SIG-M5 (cell line): ENCODE results near the gene BNC1.

Source experiments
- DNase-seq: peaks from one replicate; lab custom pipeline; 2025; lab: John Stamatoyannopoulos, UW

The BNC1 gene, protein sequence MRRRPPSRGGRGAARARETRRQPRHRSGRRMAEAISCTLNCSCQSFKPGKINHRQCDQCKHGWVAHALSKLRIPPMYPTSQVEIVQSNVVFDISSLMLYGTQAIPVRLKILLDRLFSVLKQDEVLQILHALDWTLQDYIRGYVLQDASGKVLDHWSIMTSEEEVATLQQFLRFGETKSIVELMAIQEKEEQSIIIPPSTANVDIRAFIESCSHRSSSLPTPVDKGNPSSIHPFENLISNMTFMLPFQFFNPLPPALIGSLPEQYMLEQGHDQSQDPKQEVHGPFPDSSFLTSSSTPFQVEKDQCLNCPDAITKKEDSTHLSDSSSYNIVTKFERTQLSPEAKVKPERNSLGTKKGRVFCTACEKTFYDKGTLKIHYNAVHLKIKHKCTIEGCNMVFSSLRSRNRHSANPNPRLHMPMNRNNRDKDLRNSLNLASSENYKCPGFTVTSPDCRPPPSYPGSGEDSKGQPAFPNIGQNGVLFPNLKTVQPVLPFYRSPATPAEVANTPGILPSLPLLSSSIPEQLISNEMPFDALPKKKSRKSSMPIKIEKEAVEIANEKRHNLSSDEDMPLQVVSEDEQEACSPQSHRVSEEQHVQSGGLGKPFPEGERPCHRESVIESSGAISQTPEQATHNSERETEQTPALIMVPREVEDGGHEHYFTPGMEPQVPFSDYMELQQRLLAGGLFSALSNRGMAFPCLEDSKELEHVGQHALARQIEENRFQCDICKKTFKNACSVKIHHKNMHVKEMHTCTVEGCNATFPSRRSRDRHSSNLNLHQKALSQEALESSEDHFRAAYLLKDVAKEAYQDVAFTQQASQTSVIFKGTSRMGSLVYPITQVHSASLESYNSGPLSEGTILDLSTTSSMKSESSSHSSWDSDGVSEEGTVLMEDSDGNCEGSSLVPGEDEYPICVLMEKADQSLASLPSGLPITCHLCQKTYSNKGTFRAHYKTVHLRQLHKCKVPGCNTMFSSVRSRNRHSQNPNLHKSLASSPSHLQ

DNA sequence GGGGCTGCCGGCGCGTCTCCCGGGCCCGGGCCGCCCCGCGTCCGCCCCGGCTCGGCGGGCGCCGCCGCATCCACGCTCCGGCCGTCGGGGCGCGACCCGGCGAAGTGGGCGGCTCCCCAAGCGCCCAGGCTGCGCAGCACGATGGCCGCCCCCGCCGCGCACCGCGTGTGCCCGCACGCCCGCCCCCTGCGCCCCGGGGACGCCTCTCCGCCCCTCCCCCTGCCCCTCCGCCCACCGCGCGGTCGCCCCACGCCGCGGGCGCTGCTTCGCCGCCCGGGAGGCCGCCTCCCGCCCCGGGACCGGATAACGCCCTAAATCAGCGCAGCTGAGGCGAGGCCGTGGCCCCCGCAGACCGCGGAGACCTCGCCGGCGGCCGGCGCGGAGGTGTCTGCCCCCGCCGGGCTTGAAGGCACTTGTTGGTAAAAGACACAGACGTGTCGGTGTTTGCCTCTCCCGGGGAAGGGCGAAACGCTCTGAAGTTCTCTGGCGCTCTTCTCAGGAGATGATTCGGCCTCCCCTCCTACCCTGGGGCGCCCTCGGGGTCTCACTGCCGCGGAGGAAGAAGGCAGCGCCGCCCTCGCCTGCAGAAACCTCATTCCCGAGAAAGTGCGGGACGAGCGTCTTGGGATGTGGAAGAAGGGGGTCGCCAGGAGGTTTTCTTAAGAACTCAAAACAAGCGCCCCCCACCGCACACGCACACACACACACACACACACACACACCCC, at the start of gene BNC1:
Gene BNC1, minus strand, starts transcription at position 106 of the 725 bp plus-strand sequence. Its CDS starts 36 bp downstream, at position 70.
- DNase-seq: no peak

DNA sequence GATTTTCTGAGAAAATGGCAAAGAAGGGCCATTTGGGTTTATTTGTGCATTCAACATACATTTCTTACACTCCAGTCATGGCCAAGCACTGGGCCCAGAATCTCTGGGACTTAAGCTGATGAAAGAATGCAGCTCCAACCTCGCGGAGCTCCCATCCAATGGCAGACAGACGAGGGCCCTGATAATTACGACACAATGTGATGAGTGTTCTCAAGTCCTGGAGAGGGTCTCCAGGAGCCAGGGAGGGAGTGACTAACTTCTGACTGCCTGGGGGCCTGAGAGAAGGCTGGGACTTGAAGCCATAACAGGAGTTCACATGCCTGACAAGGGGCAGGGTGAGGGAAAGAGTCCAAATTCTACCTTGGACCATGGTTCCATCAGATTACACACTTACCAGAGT, 42.6 kb upstream of the BNC1 start:
- no peak for DNase-seq

DNA sequence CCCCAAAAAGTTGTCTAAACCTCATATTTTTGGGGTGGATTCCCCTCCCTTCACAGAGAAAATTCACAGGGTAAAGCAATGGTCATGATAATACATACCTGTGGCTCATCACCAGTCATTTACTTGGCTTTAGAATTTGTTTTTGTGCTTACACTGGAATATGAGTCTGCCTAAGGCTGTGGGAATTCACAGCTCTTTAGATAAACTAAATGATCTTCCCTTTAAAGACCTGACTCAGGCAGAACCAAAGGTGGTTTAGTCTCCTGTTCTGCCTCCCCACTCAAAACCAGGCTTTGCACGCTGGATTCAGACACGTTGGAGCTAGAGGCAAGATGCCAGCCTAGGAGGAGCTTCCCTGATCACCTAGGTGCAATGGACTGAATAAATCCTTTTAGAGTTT, 40.3 kb upstream of the BNC1 start:
- no peak for DNase-seq

DNA sequence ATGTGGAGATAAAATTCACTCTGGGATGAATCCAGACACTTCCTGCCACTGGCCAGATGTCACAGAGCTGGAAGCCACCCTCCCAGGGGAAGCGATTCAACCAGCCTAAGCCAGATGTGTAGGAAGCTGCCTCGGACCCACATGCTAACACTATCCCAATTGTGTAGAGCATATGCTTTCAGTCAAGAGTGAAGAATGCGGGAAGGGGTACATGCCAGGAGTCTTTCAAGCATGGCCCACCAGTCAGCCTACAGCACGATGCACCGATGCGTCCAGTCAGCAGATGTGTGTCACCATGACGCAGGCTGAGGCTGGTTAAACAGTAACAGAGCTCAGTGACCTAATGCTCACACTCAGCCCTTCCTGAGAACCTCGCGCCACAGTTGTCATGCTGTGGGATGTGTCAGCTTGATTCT, 38.8 kb upstream of the BNC1 start:
- DNase-seq: no peak

DNA sequence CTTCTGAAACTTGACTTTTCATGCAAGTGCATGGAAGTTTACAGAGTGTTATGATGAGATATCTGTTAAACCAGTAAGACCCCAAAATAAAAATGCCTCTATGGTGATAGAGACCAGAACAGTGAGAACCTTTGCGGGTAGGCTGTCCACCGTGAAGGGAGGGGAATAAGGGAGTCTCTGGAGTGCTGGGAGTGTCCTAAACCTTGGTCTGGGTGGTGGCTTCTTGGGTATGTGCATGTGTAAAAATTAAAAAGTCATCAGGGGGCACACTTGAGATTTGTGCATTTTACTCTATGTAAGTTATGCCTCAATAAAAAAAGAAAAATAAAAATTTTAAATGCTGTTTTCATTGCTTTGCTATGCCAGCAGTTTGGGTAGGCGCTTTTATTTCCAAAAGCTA, 38.2 kb upstream of the BNC1 start:
- no peak for DNase-seq

DNA sequence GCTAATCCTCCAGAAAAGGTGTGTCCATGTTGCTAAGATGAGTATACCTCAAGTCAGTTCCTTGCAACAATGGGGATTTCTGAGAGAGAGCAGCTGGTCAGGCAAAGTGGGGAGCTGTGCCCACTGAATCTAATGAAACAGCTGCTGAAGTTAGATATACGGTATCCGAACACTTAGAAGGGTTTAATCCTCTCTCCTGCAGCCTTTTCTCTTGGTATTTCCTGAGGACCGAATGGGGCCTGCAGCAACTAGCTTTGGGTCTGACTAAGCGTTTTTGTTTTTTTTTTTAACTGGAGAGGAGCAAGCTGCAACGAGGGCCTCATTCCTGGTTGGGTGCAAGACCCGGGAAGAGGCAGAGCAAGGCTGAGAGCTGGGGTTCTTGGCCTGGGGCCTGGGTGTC, 37.6 kb upstream of the BNC1 start:
- DNase-seq: no peak

DNA sequence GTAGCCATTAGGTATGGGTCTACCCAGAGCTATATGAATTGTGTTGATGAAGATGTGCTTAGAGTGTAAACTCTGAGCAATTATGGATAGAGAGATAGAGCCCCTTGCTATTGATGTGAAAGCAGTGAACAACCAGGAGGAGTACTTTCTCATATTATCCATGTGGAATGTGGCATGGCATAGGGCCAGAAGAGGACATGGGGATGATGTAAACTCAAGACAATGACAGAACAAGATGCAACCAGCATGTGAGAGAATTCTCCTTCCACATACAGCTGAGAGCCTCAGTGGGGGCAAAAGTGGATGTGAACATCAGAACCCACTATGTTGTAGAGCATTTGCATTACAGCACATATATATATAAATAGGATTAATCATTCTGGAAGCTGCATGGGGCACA, 36.4 kb upstream of the BNC1 start:
- no peak for DNase-seq

DNA sequence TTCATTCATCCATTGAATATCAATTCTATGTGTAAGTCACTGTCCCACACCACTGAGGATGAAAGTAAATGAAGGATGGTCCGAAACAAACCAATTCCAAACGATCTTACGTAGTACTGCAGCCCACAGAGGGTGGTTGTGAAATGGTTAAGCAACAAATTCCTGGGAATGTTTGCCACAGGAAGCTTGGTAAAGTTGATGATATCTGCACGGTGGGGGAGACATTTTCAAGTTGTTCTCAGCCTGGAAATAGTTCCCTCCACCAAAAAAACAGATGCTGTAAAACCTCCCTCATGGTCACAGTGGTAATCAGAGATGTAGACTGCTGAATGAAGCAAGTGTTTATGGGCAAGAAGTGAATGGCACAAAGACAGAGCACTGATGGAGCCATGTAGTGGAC, 35.9 kb upstream of the BNC1 start:
- no peak for DNase-seq

DNA sequence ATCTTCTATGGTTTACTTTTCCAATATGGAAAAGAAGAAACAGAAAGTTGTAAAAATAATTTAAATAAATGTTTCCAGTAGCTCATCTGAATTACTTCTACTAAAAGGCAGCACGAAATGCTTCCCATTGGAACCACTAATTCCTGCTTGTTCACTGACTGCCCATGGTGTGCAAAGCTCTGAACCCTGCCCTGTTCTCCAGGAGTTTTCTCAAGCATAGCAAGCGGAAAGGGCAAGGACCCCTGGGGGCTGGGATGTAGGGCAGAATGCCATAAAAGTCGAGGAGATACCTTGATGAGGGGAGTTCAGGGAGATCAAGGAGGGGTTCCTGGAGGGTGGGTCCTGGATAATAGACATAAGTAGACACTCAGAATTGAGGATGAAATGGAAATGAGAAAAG, 35.3 kb upstream of the BNC1 start:
- DNase-seq: no peak

DNA sequence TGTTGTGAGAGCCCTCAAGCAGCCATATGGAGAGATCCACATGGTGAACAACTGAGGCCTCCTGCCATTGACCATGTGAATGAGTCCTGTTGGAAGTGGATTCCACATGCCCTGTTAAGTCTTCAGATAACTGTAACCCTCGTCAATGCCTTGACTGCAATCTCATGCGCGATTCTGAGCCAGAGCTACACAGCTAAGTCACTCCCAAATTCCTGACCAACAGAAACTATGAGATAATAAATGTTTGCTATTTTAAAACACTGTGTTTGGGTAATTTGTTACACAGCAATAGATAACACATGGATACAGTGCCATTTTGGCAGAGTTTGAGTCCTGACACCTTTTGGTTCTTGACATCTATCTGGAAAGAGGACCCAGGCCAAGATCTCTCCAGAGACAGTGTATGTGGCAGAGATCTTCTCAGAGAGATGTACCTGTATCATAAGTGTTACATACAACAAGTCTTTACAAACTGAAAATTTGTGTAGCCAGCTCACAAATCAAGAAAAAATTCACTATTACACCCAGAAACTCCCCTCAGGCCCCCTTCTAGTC, 34.5 kb upstream of the BNC1 start:
- DNase-seq: no peak

DNA sequence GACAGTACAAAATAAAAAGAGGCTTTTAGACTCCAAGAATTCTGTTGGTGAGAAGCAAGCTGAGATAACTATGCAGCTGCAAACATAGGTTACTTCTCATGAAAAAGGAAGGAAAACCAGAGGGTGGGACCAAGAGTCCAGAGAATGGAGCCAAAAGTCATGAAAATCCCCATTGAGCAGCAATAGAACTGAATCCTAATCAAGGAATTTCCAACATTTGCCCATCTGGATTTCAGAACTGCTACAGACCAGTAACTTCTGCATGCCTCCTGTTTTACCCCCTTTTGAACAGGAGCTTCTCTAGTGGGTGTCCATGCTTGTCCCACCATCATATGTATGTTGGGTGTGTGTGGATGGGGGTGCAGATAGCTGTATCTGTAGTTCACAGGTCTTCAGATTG, 33.6 kb upstream of the BNC1 start:
- DNase-seq: no peak

DNA sequence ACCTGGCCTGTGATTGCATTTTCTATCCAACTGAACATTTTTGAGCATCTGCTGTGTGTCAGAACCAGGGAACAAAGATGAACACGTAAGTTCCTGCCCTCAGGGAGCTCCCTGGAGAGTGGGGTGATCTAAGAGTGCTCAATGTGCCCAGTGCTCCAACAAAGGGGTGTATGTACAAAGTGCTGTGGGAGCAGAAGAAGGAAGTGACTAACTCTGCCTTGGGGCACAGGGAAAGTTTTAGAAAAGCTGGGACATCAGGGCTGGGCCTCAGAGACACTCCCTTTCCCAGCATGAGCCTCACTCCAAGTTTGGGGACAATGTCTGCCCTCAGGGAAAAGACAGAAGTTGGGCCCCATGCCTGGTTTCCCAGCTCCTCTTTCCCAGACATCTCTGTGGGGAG, 27.6 kb upstream of the BNC1 start:
- DNase-seq: no peak

DNA sequence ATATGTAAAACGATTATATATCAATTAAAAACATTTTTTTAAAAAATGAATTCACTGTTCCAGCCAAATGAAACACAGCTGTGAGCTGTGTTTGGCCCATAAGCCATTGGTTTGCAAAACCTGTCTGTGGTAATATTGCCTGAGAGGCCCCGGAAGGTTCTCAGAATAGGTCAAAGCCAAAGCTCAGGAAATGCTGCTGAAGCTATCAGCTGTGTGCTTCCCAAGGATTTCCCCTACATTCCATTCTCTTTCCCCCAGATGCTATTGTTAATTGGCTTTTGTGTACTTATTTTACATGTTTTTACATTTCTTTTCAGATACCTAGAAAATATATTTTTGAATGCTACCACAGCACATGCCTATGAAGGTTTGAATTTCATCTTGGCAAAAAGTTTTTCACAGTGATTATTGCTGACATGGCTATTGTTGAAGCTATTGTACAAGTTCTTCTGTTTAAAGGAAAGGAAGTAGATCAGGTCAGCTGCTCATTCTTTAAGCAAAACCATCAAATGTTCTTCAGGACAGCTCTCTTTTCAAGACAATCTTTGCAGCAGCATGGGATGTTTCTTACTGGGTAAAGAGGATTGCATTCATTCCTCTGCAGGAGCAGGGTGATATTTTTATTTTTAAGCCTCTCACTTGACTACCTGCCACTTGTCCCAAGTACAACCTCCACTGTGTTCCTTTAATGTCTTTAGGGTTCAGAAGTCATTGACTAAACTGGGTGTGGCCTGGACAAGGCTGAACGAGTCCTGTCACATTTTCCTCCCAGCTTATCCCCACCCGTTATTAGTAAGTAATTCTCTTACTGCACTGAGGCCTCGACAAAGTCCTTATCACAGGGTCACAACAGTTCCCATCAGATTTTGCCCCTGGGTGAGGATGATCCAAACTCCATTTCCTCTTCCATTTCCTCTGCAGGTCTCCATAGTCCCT, 26.3 kb upstream of the BNC1 start:
- DNase-seq: no peak

DNA sequence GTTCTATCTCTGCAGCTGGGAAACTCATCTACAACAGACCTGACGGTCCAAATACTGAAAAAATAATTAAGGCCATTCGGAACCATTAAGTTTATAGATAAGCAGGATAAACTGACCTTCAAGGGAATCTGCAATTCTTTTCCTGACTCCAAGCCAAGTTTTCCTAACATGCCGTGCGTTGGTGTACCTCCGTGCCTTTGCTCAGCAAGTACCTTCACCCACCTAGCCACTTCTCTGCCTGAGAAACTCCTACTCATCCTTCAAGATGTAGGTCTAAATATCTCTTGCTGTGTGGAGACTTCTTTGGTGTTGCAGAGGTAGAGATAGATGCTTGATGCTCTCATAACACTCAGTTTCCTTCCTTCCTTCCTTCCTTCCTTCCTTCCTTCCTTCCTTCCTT, 24.2 kb upstream of the BNC1 start:
- no peak for DNase-seq

DNA sequence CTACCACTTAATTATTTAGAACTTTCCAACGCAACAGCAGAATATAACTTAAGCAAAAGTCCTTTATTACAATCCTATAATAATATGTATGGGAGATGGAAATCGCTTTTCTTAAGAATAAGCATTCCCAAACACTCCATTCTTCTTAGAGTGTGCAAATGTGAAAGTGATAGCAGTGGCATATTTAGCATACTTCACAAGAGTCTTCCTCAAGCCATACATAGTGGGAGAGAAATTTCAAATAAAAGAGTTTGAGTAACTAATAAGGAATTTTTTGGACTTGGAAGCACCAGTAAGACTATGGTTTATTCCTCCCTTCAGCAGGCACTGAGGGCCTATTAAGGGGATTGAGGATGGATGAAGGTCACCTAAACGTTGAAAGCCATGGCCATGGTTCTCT, 22.1 kb upstream of the BNC1 start:
- DNase-seq: no peak

DNA sequence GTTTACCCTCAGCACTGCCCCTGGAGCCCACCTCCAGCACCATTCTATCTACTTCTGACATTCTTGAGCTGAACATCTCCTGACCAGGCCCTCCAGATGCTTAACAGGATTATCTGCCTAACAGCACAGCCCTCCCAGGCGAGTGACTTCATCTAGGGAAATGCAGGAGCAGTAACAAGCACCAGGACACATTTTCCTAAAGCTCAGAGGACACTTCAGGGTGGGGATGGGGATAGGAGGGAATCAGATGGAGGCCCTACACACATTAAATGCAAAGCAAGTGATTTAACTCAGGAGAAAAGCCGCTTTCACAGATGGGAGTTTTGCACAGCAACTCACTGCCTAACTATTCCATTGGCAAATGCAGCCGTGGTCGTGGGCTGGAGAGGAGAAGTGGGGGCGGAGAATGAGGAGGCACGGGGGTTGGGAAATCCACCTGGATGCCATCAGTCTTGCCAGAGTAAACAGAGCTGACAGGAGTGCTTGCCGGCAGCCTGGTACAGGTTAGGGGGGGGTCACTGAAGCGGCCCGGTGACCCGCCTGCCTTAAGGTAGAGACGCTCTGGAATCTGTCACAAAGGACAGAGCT, 21.3 kb upstream of the BNC1 start:
- no peak for DNase-seq

DNA sequence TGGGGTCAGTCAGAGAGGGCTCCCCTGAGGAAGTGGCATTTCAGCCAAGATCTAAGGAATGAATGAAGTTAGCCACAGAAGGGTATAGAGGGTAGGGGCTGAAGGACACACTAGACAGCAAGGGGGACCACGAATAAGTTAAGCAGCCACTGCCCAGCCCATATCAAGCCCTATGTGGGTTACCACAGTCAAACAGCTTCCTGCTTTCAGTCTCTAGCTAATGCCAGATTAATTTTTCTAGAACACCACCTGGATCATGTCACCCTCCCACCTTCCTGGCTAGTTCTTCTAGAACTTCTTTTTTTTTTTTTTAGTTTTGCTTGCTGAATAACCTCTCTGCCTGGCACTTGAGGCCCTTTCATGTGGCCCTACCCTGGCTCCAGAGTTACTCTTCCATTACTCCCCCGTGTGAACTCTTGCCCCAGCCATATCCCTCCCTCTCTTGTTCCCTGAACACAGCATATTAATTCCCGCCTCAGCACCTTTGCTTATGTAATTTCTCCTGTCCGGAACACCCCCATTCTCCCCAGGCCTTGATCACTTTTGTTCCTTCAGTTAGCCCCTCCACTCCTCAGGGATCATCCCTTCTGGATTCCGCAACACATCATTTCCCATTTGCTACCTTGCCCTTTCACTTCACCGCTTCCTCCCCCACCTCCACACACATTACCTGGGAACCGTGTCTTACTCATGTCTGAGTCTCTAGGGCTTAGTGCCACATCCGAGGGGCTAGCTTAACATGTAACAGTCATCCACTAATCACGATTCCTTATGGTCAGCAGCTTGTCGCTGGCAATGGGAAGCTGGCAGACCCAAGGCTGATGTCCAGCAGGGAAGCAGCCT, 20.6 kb upstream of the BNC1 start:
- no peak for DNase-seq

DNA sequence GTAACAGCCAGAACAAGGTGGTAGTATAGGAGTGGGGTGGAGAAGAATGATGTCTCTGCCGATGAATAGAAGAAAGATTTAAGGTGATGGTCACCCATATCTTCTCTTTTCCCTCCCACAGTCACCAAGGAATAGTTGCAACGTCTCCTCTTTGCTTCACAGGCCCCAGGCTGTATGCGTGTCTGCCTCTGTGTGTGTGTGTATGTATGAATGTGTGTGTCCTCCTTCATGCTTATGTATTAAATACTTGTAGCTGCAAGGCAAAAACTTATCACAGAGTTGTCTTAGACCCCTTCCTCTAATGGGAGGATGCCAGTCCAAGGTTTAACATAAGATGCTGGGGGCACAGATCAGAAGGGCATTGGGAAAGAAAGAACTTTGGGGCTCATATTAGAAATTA, 19.1 kb upstream of the BNC1 start:
- DNase-seq: no peak

DNA sequence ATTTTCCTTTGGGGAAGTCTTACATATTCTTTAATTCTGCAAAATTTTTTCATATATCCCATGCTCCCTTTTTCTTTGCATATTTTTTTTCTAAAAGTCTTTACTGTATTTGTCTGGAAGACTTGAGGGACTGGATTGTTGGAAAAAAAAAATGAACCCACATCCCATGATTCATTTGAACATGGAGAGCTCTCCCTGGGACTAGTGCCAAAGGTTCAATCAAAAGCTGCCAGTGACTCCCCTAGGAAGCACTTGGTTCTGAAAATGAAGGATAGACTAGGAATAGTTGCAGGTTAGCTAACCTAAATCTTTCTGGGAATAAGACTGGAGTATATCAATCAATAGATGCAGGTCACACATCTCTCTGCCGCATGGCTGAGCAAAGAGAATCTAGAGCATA, 16.4 kb upstream of the BNC1 start:
- no peak for DNase-seq

DNA sequence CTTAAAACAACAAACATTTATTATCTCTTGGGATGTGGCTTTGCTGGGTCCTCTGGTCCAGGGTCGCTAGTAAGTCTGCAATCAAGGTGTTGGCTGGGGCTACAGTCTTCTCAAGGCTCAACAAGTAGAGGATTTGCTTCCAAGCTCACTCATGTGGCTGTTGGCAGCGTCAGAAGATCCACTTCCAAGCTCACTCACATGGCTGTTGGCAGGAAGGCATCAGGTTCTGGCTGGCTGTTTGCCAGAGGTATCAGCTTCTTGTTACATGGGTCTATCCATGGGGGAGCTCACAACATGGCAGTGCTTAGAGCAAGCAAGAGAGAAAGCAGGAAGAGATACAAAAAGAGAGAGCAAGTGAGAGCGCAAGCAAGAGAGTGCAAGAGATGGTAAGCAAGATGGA, 15.0 kb upstream of the BNC1 start:
- DNase-seq: no peak
